ENCODE measurements around the gene CDT1.
A peak's percentile ranks its signal among the peaks of the same experiment; 100 is the strongest.

CDT1 gene

DNA sequence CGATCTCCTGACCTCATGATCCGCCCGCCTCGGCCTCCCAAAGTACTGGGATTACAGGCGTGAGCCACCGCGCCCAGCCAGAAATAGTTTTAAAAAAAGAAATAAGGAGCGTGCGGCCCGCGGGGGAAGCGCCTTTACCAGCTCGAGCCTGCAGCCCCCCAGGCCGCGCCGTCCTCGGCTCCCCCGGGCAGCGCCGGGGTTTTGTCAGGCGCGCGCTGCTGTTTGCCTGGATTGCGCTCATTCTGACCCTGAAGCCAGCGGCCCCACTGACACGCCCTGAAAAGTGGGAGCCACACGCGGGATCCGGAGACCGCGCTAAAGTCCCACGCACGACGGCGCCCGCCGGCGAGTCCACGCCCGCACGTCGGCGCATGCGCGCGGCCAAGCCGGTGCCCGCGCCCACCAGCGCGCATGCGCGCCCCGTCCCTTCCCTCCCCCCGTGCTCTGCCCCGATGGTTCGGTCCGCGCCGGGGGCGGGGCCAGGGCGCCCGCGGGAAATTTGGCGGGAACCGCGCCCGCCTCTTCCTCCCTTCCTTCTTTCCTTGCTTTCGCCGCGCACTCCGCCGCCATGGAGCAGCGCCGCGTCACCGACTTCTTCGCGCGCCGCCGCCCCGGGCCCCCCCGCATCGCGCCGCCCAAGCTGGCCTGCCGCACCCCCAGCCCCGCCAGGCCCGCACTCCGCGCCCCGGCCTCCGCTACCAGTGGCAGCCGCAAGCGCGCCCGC is at the start of gene CDT1:
Gene CDT1 (plus strand): TSS at position 526 of the 724 bp plus-strand sequence. CDS start 43 bp downstream, at position 569.
- TF ChIP-seq CTCF (IDR thresholded peaks at IDR 0.05; ENCODE audit: control insufficient read depth, extremely low read depth, insufficient read depth) = no peak
- H3K4me3 ChIP-seq (ENCODE audit: low read depth, low read length) = peak within 1 kb of the TSS; percentile 76
- DNase-seq (ENCODE audit: low read depth) = no peak

- H3K4me3 ChIP-seq (ENCODE audit: low read depth, low read length) = no peak overlapping the region
- TF ChIP-seq CTCF (IDR thresholded peaks at IDR 0.05; ENCODE audit: control insufficient read depth, extremely low read depth, insufficient read depth) = no peak
- no peak for DNase-seq (ENCODE audit: low read depth)
These were observed 49.3 kb upstream of the CDT1 start for GRCh38 chr16:88754109-88754911.

GRCh38 chr16:88754912-88755744 is 48.5 kb upstream of the CDT1 start:
- TF ChIP-seq CTCF (IDR thresholded peaks at IDR 0.05; ENCODE audit: control insufficient read depth, extremely low read depth, insufficient read depth) = no peak
- no peak for DNase-seq (ENCODE audit: low read depth)
- H3K4me3 ChIP-seq (ENCODE audit: low read depth, low read length) = no peak overlapping the region

DNA sequence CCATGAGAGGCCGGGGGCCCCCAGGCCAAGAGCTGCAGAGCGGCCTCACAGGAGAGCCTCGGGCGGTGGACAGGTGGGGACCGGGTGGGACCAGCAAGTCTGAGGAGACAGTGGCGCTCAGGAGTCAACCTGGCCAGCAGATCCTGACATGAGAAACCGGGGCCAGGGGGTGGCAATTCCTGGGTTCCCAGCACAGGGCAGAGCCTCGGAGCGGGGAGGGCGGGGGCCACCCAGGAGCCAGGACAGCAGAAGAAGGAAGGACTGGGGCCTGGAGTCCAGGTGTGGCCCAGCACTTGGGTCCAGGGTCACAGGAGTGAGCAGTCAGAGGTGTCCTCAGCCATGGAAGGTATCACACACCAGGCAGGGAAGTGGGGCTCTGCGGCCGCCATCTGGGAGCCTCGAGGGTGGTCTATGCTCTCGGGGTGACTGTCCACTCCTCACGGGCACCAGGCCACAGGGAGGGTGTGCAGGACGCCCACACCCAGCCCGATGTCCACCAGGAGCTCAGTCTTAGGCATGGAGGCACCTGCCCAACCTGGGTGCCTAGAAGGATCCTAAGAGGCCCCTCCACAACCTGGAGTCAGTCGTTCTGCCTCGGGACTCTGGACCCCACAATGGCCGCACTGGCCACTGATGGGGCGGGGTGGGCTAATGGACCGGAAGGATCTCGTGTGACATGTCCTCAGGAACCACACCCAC is 47.7 kb upstream of the CDT1 start:
- TF ChIP-seq CTCF (IDR thresholded peaks at IDR 0.05; ENCODE audit: control insufficient read depth, extremely low read depth, insufficient read depth) = no peak
- DNase-seq (ENCODE audit: low read depth) = no peak
- H3K4me3 ChIP-seq (ENCODE audit: low read depth, low read length) = no peak overlapping the region

GRCh38 chr16:88758227-88758943 is 45.2 kb upstream of the CDT1 start:
- H3K4me3 ChIP-seq (ENCODE audit: low read depth, low read length) = no peak overlapping the region
- no peak for DNase-seq (ENCODE audit: low read depth)
- no peak for TF ChIP-seq CTCF (IDR thresholded peaks at IDR 0.05; ENCODE audit: control insufficient read depth, extremely low read depth, insufficient read depth)

GRCh38 chr16:88758944-88759244 is 44.7 kb upstream of the CDT1 start:
- no peak for TF ChIP-seq CTCF (IDR thresholded peaks at IDR 0.05; ENCODE audit: control insufficient read depth, extremely low read depth, insufficient read depth)
- peak overlapping the region; percentile 55; the same call in 1 of the 2 replicates for H3K4me3 ChIP-seq (ENCODE audit: low read depth, low read length)
- DNase-seq (ENCODE audit: low read depth) = no peak

All from LNCaP clone FGC (cell line).